Mammary epithelial cell (primary cell): Measurements from ENCODE around the gene MAST4.

ENCODE experiments used
- EZH2 ChIP-seq: IDR thresholded peaks from 2 replicates; pipeline ENCODE4 v1.6.1; 2012; ENCODE audit warnings: low read length, inconsistent platforms, borderline replicate concordance
- TF ChIP-seq, protein P1 (sequence below), 2 donors: IDR thresholded peaks in 1 of 2; conservative IDR thresholded peaks in 1 of 2; 2 replicates each; pipeline ENCODE4 v1.5.1; 2011 to 2012; ENCODE audit warnings: inconsistent platforms in 2 of 2, low read length in 2 of 2, mild to moderate bottlenecking in 2 of 2, control low read depth in 1 of 2, low read depth in 1 of 2; ENCODE audit not compliant: insufficient read depth in 1 of 2; ENCODE audit errors: extremely low read depth in 1 of 2

DNA sequence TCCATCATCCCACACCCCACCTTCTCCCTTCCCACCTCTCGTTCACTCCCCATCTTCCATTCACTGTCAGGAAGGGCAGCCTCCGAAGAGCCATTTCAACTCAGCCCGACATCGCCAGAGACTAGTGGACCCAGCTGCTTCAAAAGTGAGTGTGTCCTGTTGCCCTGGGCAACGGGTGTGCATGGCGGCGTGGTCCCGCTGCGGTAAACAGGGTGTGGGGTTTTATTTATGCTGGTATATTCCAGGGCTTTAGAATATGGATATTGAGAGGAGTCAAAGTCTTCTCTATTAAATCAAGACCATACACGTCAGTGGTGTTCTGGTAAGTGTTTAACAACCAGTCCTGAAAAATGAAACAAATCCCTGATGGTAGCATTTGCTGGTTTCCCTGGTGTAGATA lies 274.5 kb downstream of the MAST4 start:
- TF ChIP-seq, protein P1, sequence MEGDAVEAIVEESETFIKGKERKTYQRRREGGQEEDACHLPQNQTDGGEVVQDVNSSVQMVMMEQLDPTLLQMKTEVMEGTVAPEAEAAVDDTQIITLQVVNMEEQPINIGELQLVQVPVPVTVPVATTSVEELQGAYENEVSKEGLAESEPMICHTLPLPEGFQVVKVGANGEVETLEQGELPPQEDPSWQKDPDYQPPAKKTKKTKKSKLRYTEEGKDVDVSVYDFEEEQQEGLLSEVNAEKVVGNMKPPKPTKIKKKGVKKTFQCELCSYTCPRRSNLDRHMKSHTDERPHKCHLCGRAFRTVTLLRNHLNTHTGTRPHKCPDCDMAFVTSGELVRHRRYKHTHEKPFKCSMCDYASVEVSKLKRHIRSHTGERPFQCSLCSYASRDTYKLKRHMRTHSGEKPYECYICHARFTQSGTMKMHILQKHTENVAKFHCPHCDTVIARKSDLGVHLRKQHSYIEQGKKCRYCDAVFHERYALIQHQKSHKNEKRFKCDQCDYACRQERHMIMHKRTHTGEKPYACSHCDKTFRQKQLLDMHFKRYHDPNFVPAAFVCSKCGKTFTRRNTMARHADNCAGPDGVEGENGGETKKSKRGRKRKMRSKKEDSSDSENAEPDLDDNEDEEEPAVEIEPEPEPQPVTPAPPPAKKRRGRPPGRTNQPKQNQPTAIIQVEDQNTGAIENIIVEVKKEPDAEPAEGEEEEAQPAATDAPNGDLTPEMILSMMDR (conservative IDR thresholded peaks at IDR 0.05 in 1 of 2, IDR thresholded peaks at IDR 0.05 in 1 of 2; ENCODE audit: extremely low read depth in 1 of 2, insufficient read depth in 1 of 2, low read depth in 1 of 2, low read length in 2 of 2): no peak
- no peak for TF ChIP-seq EZH2
